AG09309 (cell line): ENCODE measurements around the gene CFAP161.
A peak's percentile ranks its signal among the peaks of the same experiment; 100 is the strongest.

ENCODE experiments used
- DNase-seq: peaks from one replicate; pipeline ENCODE4 v3.0.0-alpha.2; 2010; ENCODE audit warnings: low read depth
- H3K4me3 ChIP-seq: 2 replicates; pipeline ENCODE4 v1.5.1; 2011; ENCODE audit warnings: mild to moderate bottlenecking, low read depth, low read length, moderate library complexity; ENCODE audit not compliant: control insufficient read depth
- TF ChIP-seq, protein P1 (sequence below): IDR thresholded peaks from 2 replicates; pipeline ENCODE4 v1.5.1; 2011; ENCODE audit warnings: mild to moderate bottlenecking, low read depth, low read length, inconsistent platforms; ENCODE audit not compliant: insufficient read depth, control insufficient read depth; ENCODE audit errors: missing control alignments

The CFAP161 gene

DNA sequence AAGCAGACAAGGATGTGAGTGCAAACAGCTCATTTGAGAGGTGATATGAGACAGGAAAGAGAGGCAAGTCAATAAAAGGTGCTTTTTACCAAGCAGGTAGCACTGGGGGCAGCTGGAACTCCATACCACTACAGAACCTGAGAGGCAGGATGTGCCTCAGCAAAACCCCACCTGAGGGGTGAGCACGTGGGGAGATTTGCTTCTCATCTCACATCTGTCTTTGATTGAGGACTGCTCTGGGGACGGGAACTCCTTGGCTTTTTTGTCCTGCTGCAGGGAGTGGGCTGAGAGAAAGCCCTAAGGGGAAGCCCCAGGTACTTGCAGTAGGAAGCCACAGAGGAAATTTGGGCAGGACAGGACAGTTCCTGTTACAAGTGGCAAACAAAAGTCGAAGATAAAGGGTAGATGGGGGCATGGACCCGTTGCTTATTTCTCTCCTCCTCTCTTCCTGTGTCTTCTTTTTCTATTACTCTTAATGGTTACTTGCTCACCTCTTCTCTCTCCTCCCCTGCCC, 27.1 kb downstream of the CFAP161 start:
- H3K4me3 ChIP-seq: no peak overlapping the region
- TF ChIP-seq, protein P1, sequence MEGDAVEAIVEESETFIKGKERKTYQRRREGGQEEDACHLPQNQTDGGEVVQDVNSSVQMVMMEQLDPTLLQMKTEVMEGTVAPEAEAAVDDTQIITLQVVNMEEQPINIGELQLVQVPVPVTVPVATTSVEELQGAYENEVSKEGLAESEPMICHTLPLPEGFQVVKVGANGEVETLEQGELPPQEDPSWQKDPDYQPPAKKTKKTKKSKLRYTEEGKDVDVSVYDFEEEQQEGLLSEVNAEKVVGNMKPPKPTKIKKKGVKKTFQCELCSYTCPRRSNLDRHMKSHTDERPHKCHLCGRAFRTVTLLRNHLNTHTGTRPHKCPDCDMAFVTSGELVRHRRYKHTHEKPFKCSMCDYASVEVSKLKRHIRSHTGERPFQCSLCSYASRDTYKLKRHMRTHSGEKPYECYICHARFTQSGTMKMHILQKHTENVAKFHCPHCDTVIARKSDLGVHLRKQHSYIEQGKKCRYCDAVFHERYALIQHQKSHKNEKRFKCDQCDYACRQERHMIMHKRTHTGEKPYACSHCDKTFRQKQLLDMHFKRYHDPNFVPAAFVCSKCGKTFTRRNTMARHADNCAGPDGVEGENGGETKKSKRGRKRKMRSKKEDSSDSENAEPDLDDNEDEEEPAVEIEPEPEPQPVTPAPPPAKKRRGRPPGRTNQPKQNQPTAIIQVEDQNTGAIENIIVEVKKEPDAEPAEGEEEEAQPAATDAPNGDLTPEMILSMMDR: no peak
- no peak for DNase-seq

- TF ChIP-seq, protein P1: no peak
- DNase-seq: no peak
- H3K4me3 ChIP-seq: no peak overlapping the region
Measured at GRCh38 chr15:81161851-81162250, 27.8 kb downstream of the CFAP161 start.

GRCh38 chr15:81163961-81164800, 30.1 kb downstream of the CFAP161 start:
- DNase-seq: peak; percentile 61
- no peak overlapping the region for H3K4me3 ChIP-seq
- TF ChIP-seq, protein P1: peak; percentile 40

- no peak overlapping the region for H3K4me3 ChIP-seq
- no peak for DNase-seq
- TF ChIP-seq, protein P1: no peak
Measured at GRCh38 chr15:81165535-81165934, 31.5 kb downstream of the CFAP161 start.

DNA sequence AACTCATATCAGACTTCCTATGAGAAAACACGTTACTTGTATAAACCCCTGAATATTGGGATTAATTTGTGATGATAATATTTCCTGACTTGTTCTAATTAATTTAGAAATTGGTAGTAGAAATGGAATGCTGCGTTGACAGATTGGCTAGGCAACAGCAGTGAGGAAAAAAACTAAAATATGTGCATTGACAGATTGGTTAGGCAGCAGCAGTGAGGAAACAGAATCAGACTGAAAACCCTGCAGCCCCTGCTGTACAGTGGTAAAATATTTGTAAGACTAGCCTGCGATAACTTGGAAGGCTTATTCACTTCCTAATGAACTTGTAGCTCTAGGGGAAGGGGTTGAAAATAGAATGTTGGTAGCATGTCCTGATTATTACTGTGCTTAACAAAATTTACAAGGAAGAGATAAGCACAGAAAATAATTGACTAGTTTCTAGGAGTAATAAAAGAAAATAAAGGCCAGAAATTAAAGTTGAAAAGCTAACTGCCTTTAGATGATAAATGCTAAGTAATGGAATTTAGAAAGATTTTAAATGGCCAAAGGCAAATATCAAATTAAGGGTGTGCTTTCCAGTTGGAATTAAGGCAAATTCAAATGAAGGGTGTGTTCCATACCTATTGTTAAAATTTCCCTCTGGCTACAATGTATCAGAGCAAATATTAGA, 32.7 kb downstream of the CFAP161 start:
- H3K4me3 ChIP-seq: no peak overlapping the region
- DNase-seq: no peak
- TF ChIP-seq, protein P1: no peak

DNA sequence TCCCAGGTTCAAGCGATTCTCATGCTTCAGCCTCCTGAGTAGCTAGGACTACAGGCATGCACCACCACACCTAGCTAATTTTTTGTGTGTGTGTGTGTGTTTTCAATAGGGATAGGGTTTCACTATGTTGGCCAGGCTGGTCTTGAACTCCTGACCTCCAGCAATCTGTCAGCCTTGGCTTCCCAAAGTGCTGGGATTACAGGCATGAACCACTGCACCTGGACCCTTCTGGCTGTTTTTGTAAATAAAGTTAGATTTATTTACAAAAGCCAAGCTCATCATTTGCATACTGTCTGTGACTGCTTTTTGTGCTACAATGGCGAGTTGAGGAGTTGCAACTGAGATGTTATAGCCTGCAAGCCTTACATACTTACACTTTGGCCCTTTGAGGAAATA, 34.1 kb downstream of the CFAP161 start:
- no peak overlapping the region for H3K4me3 ChIP-seq
- TF ChIP-seq, protein P1: no peak
- DNase-seq: no peak
